ENCODE measurements around the gene MYRIP. TPM values are rescaled to one million over a fixed set of nuclear protein-coding genes. Genes with fewer than 3 reads are reported as not detected.

The MYRIP gene
- total and polyA plus RNA-seq, 2 of the 4 experiments (the other 2 are of a cell fraction) = not detected

DNA sequence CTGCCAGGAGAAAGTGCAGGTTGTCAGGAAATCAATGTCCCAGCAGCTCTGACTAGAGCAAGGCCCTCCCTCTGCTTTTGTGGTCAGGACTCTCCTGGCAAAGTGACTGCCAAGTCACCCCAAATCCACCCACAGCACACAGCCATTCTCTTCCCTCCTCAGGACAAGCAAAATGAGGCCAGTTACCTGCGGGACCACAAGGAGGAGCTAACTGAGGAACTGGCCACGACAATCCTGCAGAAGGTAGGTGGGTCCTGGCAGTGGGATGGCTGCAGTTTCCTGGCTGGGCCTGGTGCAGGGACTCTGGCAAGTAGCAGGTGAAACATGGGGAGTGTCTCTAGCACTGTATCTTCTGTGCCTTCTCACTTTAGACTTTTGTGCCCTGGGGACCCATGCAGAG lies 357.6 kb downstream of the MYRIP start:
- H3K9ac ChIP-seq (ENCODE audit: low read depth, low read length) = no peak overlapping the region
- intact Hi-C loops (cut with micrococcal nuclease) (no loop called here), in situ Hi-C loops (cut with MboI; ENCODE audit: low sequenced_read_pairs) (no loop called here), dilution Hi-C loops (cut with HindIII; ENCODE audit: low sequenced_read_pairs, unreplicated experiment) (no loop called here)
- no peaks in the 10 kb centered on the region for H3K79me1 ChIP-seq (ENCODE audit: low read depth in 1 of 2, low read length in 2 of 2)
- no peak overlapping the region for H3K56ac ChIP-seq (ENCODE audit: extremely low read depth, insufficient read depth, low read length)
- no peaks in the 10 kb centered on the region for H3K27me3 ChIP-seq (ENCODE audit: control insufficient read depth, insufficient read depth, low read length)
- H3K4me3 ChIP-seq (ENCODE audit: insufficient read depth, low read depth, low read length) = no peak overlapping the region
- no peak overlapping the region for H3K4ac ChIP-seq (ENCODE audit: low read depth, low read length)
- ATAC-seq (ENCODE audit: low read depth) = no peak
- H3K36me3 ChIP-seq (ENCODE audit: control insufficient read depth, insufficient read depth, low read length) = no peaks in the 10 kb centered on the region
- POLR2A ChIA-PET (ENCODE audit: unreplicated experiment) = no interaction called here
- H2BK15ac ChIP-seq (ENCODE audit: low read depth, low read length) = no peak overlapping the region
- H2AK9ac ChIP-seq (replicated peaks; ENCODE audit: low read depth, low read length, poor library complexity) = no peak overlapping the region
- no peaks in the 10 kb centered on the region for H3K9me1 ChIP-seq (ENCODE audit: insufficient read depth, low read length)
- no peak overlapping the region for H3K4me2 ChIP-seq (ENCODE audit: low read depth, low read length)
- no peaks in the 10 kb centered on the region for H4K20me1 ChIP-seq (ENCODE audit: insufficient read depth, low read length)
- H4K8ac ChIP-seq (ENCODE audit: low read depth in 2 of 2, low read length in 2 of 2) = no peak overlapping the region
- BruUV-seq (replicated peaks) = no TSS peak
- H3K18ac ChIP-seq (ENCODE audit: low read depth, low read length) = no peak overlapping the region
- no peak overlapping the region for H2BK20ac ChIP-seq (ENCODE audit: low read depth, low read length)
- H3K14ac ChIP-seq (replicated peaks; ENCODE audit: low read depth, low read length) = no peak overlapping the region
- H2BK120ac ChIP-seq (ENCODE audit: low read depth, low read length) = no peak overlapping the region
- no peak overlapping the region for H3K27ac ChIP-seq (ENCODE audit: insufficient read depth, low read length)
- no peak overlapping the region for H4K91ac ChIP-seq (ENCODE audit: insufficient read depth, low read depth, low read length)
- TF ChIP-seq MXI1 (IDR thresholded peaks at IDR 0.05; ENCODE audit: borderline replicate concordance, low read depth, low read length) (no peak), MAZ (IDR thresholded peaks at IDR 0.05; ENCODE audit: borderline replicate concordance, low read depth, low read length) (no peak), POLR2A (IDR thresholded peaks at IDR 0.05; ENCODE audit: low read depth, low read length) (no peak), RAD21 (IDR thresholded peaks at IDR 0.05; ENCODE audit: low read length) (no peak), RFX5 (IDR thresholded peaks at IDR 0.05; ENCODE audit: low read depth, low read length) (no peak), MAFK (IDR thresholded peaks at IDR 0.05; ENCODE audit: low read depth, low read length) (no peak), SMC3 (IDR thresholded peaks at IDR 0.05; ENCODE audit: low read depth, low read length) (no peak), USF2 (IDR thresholded peaks at IDR 0.05; ENCODE audit: low read depth, low read length) (no peak), NFE2L2 (IDR thresholded peaks at IDR 0.05; ENCODE audit: low read depth, low read length) (no peak), FOS (IDR thresholded peaks at IDR 0.05; ENCODE audit: low read depth, low read length) (no peak), RCOR1 (IDR thresholded peaks at IDR 0.05; ENCODE audit: insufficient replicate concordance, low read length) (no peak), ELK1 (IDR thresholded peaks at IDR 0.05; ENCODE audit: borderline replicate concordance, low read depth, low read length) (no peak), BHLHE40 (IDR thresholded peaks at IDR 0.05; ENCODE audit: low read depth, low read length) (no peak), CHD1 (IDR thresholded peaks at IDR 0.05; ENCODE audit: low read depth, low read length) (no peak), CEBPB (IDR thresholded peaks at IDR 0.05; ENCODE audit: low read depth, low read length) (no peak)
- TF ChIP-seq, protein P1, sequence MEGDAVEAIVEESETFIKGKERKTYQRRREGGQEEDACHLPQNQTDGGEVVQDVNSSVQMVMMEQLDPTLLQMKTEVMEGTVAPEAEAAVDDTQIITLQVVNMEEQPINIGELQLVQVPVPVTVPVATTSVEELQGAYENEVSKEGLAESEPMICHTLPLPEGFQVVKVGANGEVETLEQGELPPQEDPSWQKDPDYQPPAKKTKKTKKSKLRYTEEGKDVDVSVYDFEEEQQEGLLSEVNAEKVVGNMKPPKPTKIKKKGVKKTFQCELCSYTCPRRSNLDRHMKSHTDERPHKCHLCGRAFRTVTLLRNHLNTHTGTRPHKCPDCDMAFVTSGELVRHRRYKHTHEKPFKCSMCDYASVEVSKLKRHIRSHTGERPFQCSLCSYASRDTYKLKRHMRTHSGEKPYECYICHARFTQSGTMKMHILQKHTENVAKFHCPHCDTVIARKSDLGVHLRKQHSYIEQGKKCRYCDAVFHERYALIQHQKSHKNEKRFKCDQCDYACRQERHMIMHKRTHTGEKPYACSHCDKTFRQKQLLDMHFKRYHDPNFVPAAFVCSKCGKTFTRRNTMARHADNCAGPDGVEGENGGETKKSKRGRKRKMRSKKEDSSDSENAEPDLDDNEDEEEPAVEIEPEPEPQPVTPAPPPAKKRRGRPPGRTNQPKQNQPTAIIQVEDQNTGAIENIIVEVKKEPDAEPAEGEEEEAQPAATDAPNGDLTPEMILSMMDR (conservative IDR thresholded peaks at IDR 0.05; ENCODE audit: low read depth, low read length) = no peak
- H2AK5ac ChIP-seq (ENCODE audit: low read depth, low read length) = no peak overlapping the region
- H3K4me1 ChIP-seq (ENCODE audit: control insufficient read depth, insufficient read depth, low read length) = no peaks in the 10 kb centered on the region
- no peak for DNase-seq
- no peak overlapping the region for H4K5ac ChIP-seq (ENCODE audit: low read depth, low read length)
- H3K23ac ChIP-seq (ENCODE audit: low read depth, low read length) = no peak overlapping the region
- H3K9me3 ChIP-seq (ENCODE audit: control insufficient read depth, insufficient read depth, low read length) = peaks cover 4% of the 10 kb centered on the region; the same call in 1 of the 2 replicates
- no CpG with 5 or more reads among the region's 2 CpGs for WGBS, 2 experiments (ENCODE audit: extremely low coverage in 2 of 2, insufficient read length in 1 of 2)
- H2BK5ac ChIP-seq (ENCODE audit: low read depth, low read length, poor library complexity, severe bottlenecking) = no peak overlapping the region
- H2AFZ ChIP-seq (replicated peaks; ENCODE audit: low read length, poor library complexity) = peak overlapping the region; percentile 6
- CTCF ChIA-PET = no interaction called here
